Esophagus squamous epithelium (tissue), 4 donors: ENCODE data around the gene UGT1A5.

Experiments used
- CTCF ChIP-seq, 6 experiments: fragments of 450-650 bp in 4 of 6; fragments of 200-600 bp in 2 of 6; sonication (generic) in 2 of 6; IDR thresholded peaks; one replicate each; pipeline ENCODE4 v1.5.1; 2016 to 2019; ENCODE audit warnings: antibody characterized with exemption in 6 of 6, mild to moderate bottlenecking in 4 of 6, moderate library complexity in 4 of 6
- POLR2A ChIP-seq, 4 donors: fragments of 450-650 bp; IDR thresholded peaks; one replicate each; pipeline ENCODE4 v1.6.1; 2017; ENCODE audit warnings: antibody characterized with exemption in 4 of 4, mild to moderate bottlenecking in 4 of 4, moderate library complexity in 3 of 4

GRCh38 chr2:233671290-233672161 is 41.2 kb upstream of the UGT1A5 start, which contains the start of gene UGT1A9:
- TF ChIP-seq CTCF (IDR thresholded peaks at IDR 0.05) (no peak), POLR2A (IDR thresholded peaks at IDR 0.05) (no peak)
